GM18511 (cell line): ENCODE results near the gene CACHD1.

ENCODE experiments used
- ATAC-seq: cut with Tn5 transposase; IDR thresholded peaks from one replicate; pipeline ENCODE4 v1.9.1; 2021; ENCODE audit warnings: mild to moderate bottlenecking, moderate library complexity; ENCODE audit not compliant: unreplicated experiment

Gene CACHD1

DNA sequence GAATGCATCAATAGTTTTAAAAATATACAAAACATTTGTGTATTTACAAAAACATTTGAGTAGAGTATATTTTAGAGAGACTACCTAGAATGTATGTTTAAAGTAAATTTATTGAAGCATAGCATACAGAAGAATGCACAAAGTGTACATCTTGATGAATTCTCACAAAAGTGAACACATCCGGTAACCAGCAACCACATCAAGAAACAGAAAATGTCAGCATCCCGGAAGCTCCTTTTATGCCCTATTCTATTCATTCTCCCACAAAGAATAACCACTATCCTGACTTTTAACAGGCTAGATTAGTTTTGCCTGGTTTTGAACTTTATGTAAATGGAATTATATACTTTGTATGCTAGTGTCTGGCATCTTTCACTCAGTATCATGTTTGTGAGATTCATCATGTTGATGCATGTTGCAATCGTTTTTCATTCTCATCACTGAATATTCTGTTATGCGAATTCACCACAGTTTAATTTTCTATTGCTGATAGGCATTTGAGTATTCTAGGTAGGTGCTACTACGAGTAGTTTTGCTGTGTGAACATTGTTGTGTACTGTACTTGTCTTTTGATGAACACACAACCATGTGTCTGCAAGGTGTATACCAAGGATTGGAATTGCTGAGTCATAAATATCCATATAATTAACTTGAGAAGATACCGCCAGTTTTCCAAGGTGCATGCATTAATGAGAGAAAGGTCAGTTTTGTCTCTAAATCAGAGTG, 75.4 kb downstream of the CACHD1 start:
- ATAC-seq, result no peak

DNA sequence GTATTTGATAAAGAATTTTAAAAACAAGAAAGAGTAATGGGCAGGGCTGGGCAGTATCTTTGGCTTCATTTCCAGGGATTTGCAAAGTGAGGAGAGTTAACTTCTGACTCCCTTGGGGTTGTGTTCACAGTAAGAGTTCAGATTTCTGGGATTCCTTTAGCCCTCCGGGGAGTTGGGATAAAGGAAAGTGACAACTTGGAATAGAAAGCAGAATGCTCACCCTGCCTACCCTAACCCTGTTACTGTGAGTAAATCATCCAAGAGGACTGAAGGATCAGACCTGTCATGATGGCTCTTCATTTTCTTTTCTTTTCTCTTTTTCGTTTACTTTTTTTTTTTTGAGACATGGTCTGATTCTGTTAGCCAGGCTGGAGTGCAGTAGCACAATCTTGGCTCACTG, 76.1 kb downstream of the CACHD1 start:
- no peak for ATAC-seq

DNA sequence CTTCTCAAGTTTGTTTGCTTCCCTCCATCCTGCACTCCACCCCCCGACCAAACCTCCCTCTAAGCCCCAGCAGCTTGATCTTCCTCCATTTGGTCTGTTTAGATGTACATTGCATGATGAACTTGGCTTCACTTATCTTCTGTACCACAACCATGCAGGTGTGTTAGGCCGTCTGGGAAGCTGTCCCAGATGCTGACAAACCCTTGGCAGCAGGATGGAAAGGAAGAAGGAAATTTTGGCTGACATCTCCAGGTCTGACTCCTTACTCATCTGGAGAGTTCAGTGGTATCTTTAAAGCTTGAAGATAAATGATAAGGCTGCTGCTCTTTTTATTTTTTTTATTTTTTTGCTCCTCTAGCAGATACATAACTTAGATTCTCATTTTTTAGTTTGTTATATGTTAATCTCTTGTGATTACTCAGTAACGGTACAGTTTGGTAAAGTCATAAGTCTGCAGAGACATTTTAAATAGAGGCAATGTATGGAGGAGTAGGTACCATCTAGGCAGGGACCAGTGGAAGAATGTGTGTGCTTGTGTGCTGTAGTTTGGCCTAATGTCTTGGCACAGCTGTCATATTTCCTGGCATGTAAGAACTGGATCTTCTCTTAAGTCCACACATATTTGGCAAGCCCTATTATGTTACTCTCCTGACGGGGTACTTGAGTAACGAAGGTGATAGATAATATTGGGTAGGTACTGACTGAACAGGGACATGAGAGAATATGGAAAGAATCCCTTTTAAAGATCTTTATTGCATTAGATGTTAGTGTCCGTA, 79.7 kb downstream of the CACHD1 start:
- ATAC-seq, result no peak

DNA sequence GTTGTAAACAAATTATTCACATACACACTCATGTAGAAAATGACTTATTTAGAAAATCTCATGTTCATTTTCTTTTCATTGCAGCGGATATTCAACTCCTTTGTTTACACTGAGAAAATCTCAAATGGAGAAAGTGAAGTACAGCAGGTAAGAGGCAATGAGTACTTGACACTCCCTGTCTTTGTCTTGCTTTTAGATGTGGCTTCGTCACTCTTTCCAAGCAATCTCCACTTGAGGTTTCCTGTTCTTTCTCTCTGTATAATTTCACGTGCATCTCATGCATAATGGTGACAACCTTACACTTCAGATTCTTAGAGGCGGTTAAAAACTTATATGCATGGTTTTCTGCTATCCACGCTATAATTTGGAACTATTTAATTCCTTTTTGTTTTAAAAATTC, 80.6 kb downstream of the CACHD1 start:
- no peak for ATAC-seq

DNA sequence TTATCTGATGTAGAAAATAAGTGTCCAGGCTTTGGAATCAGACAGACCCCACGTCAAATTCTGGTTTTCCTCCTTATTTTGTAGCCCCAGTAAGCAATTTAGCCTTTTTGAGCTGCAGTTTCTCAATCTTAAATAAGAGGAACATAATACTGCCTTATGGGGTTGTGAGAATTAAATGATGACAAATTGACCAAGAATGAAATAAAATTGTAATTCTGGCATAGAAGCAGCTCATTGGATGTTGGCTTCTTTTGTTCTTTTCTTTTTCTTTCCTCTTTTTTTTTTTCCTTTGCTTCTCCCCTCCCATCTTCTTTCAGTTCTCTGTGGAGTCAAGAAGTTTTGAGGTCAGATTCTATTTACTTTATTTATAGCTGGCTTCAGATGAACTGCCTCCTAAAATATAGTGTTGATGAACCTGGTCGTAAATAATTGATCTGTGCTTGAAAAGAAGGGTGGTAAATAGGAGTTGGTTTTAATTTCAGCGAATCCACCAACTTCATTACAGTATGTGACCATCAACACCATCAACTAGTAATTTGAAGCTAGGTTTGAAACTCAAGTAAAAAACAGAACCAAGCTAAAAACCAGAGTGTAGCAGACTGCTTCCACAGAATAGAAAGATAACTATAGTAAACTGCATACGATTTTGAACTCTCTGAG, 81.1 kb downstream of the CACHD1 start:
- ATAC-seq, result no peak

DNA sequence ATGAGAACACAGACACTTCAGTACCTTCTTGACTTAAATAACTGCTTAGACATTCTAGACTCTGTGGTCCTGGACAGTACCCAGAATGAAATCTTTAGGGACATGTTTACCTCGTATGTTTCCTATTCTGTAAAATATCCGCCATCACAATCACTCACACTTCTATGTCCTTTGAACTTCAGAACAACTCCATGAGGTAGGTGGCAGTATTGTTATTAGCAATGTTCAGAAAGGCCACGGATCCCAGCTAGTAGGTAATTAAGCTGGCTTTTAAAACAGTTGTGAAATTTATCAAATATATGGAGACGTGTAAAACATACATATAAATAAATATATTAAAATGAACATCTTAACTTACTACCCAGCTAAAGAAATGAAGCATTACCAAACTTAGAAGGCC, 83.4 kb downstream of the CACHD1 start:
- ATAC-seq, result no peak

DNA sequence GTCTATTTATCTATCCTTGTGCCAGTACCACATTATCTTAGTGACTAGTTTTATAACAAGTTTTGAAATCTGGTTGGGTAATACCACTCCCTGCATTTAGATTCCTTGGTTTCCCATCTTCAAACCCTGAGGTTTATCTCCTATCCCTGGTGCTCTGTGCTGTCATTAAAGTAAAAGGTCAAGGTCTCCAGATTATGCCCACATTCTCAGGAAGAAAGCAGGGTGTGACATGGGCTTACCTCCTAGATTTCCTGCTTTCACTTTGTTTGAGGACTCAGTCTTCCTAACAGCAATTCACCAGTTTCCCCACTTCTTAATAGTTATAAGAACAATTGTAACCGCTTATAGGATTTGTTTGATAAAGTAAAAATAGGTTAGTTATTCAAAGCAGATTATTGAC, 86.0 kb downstream of the CACHD1 start:
- ATAC-seq, result no peak

DNA sequence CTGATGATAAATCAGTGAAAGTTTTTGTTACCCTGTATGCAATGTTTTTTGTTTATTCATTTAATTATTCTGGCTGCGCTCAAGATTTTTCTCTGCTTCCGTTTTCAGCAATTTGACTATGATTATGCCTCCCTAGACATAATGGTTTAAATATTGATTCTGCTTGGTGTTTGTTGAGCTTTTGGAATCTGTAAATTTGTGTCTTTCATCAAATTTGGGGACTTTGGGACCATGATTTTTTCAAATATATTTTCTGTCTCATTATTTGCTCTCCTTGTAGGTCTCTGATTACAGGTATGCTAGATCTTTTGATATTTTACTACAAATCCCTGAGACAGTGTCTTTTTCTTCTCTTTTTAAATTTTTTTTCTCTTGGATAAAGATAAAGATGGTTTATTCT, 92.1 kb downstream of the CACHD1 start:
- ATAC-seq, result no peak

DNA sequence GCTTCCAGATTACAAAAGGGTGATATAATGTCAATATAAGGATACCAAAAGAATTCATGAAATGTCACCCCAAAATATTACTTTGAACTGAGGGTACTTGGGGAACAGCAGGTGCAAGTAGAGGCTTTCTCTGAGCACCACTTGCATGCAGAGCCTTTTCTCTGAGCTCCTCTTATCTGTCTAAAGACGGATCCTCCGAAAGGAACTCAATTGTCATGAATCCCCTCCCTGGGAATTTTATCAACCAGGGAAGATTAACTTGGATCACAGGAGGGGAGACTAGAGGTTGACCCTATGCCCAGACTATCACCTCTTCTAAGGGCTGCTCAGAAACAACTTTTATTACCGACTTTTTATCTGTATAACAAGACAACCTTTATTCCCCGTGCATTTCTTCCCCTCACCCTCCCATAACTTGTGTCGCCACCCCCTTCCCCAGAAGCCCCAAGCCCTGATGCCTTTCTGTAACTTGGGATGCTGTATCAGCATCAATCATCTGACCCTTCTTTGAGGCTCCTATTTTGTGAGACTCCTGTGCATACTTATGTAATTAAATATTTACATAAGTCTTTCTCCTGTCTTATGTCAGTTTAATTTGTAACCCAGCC, 94.1 kb downstream of the CACHD1 start:
- no peak for ATAC-seq

DNA sequence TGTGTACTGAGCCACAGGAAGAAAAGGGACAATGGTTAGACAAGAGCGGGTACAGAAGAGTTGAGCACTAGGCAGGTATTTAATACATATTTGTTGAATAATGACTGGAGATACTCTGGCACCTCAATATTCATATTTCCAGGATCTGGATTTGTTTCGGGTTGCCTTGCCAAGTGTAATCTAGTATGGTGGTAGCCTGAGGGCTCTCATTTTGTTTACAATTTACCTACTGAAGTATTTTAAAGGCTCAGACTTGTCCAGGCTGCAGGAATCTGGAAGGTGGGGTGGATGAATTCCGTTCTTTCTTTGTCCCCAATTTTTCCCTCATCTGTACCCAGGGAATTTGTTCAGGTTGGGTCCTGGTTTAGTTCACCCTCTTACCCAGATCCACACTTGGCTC, 95.0 kb downstream of the CACHD1 start:
- no peak for ATAC-seq

DNA sequence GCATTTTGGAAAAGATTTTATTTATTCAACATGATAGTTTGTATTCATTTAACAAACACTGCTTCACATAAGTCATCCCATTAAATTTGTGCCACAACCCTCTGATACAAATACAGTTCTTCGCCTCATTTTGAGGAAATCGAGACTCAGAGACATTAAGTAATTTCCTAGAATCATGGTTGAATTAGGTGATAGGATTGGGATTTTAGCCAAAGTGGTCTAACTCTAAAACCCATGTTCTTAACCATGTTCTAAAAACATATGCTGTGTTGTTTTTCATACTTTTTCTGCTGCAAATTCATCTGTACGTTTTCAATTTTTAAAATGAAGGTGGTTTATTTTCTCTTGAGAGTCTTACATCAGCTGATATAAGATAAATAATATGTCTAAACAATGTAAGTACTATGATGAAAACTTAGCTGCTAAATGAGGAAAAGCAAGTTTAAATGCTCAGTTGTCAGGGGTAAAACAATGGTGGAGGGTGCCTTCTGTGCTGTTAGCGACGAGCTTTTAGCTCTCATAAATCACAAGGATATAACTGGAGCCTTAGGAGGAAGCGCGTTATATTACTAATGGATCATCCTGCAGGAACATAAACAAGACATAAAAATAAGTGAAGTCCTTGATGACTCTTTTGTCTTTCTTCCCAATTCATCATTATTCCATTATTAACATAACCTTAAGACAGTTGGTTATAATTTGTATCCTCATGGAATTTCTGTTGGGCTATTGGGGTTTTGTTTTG, 97.7 kb downstream of the CACHD1 start:
- no peak for ATAC-seq

DNA sequence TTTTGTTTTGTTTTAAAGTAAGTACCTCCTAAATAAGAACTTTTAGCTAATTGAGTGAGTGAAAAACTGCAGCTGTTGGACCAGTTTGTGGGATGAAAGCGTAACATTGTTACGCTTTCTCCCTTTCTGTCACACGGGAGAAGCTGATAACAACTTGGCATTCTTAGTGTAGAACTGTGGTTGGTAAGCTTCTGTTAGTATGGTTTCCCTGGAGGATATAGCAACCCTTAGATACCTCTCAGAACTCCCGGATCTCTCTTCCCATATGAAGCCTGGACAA, 98.2 kb downstream of the CACHD1 start:
- no peak for ATAC-seq

DNA sequence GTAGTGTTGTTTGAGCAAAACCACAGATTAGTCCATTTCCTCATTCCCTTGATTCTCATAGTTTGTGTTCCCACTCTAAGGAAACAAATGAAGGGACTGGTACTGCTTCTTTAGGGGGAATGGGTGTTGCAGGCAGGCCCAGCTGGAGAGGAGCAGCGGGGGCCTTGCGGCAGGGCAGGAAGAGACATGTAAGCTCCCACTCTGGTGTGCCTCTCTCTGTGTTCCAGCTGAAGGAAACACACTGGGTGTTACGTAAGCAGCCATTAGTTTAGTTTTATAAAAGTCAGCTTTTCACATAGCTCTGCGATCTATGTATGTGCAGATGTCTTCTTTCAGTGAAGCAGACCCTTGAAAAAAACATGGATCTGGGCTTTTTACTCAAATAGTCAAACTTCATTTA, 99.5 kb downstream of the CACHD1 start:
- ATAC-seq, result no peak

DNA sequence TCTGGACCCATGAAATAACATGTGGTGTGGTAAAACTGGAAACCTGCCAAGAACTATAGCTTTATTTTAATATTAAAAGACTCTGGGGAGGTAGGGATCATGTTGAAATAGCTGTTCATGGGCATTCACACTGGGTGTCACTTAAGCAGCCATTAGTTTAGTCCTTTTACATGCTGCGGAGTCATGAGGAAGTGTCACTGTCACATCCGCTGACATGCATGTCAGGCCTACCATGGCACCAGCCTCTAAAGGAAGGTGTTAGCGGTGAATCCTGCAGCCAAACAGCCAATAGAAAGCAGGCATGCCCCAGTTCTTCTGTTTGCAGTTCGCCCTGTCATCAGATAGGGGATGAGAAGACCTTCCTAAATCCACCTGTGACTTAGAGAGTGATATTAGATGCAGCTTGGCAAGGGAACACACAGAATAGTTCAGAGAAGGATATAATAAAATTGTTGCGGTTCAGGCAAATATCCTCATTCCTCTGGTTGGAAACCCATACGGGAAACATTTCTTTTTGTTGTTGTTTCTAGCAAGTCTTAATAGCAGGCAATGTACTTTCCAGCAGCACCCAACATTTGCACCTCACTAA, 100.4 kb downstream of the CACHD1 start:
- ATAC-seq, result no peak

DNA sequence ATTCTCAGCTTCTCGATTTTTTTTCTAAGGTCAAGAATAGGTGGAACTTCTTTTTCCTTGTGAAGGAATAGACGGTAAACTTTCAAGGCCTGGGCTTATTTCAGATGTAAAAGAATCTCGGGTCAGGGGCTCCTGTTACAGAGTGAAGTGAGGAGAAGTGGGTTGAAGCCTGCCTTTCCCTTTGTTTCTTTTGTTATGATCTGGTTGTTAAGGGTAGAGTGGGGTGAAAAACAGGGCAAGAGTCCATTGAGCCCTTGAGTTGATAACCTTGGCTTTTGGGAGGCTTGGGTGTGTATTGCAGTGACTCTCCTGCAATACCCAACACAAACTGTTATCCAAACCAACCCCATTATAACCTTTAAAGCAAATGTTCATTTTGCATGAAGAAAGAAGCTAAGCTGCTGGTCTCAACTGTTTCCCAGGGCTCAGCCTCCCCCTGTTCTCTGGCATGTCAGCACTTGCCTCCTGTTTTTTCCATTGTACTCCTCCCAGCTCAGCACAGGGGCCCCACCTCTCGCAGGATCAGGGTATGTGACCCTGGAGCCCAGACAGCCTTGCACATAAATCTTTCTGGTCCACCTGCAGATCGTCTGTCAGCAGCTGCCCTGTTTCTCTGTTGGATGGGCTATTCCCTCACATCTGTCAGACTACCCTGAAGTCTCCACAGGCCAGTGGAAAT, 102.4 kb downstream of the CACHD1 start:
- no peak for ATAC-seq

DNA sequence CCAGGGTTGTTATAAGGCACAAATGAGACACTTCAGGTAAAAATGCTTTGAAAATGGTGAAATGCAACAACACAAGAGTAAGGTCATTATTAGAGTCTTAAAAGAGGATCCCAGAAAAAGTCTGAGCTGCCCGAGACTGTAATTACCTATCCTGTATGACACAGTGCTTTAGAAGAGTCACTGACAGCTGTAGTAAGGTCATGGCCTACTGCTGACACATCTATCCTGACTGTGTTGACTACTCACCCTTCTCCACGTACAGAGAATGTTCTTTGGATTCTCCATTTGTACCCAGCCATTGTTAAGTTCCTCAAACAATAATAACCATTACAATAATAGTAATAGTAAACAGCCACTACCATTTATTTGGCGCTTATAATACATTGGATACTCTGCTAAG, 104.4 kb downstream of the CACHD1 start:
- ATAC-seq, result no peak

DNA sequence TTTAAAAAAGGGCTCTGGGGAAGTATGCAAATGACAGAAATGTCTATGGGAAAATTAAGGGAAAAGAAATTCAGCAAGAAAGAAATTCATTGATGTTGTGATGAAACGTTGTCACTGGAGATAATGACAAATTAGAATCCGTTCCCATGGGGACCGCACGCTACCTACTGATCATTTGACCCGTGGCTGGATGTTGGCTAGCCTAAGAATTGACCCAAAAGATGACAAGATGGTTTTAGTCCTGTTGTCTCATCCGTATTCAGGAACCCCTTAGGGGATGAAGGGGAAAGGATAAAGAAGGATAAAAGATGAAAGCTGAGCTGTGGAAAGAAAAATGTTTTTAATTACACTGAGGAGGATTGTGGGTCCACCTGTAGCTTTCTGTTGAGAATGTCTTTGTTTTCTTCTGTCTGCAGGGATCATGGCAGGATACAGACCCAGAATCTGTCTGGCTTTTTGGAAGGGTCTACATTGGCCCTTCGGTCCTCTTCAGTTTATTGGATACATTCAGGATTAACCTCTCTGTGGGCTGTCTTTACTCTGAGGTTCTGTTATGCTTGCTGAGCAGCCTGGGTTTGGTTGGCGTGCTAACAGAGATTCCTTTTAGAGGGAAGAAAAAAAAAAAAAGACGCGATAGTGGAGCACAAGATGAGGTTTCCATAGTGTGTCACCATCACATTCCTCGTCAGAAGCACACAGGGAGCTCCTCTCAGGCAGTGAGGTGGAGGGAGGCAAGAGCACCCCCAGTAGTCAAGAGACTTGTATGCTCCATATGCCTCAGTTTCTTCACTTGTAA, 106.2 kb downstream of the CACHD1 start:
- ATAC-seq, result no peak

DNA sequence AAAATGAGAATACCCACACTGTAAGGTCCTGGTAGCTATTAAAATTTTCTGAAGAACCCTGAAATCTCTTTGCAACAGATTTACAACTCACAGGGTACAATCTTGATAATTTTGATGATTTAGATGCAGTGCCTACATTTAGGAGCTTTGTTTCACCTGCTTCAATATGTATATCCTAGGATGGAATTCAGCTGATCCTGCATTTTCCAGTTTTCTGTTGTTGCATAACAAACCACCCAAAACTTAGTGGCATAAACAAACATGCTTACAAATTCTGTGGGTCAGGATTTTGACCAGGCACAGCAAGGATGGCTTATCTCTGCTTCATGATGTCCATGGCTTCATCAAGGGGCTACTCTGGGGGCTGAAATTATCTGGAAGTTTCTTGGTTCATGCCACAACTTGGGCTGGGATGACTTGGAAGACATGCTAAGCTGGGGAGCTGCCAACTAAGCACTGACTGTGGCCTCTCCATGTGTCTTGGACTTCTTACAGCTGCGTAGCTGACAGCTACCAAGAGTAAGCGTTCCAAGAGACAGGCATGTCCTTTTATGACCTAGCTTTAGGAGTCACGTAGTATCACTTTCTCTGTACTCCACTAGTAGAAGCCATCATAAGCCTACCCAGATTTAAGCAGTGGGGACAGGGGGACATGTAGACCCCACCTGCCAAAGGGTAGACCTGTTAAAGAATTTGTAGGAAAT, 108.5 kb downstream of the CACHD1 start:
- no peak for ATAC-seq

DNA sequence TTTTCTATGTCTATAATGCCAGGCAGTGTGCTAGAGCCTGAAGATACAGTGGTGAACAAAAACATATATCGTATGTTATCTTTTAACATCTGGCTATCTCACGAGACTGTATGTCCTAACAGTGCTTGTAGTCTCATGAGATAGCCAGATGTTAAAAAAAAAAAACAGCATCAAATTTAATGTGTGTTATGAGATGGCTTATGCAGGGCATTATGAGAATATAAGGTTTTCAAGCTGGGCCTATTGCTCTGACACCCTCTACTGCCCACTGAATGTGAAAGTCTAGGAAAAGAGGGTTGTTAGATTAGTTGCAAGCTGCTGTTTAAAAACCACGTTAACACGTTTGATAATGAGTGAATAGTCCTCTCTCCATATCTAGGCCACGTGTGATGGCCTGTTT, 109.8 kb downstream of the CACHD1 start:
- no peak for ATAC-seq
